Activated CD4-positive, CD25-positive, alpha-beta regulatory T cell treated with anti-CD3 and anti-CD28 coated beads, Interleukin-2, amount 50 U/mL, for 72 hours (primary cell): Measurements from ENCODE around the gene RSPO4.
"Not testable (repeated sequence)": the region's sequence is repeated elsewhere in the genome, so short reads cannot be mapped to it uniquely, and the experiment has no call there.

Experiments used
- DNase-seq: peaks from one replicate; pipeline ENCODE4 v3.0.0; 2021

RSPO4 gene

GRCh38 chr20:1001911-1002681 lies at the start of gene RSPO4:
Gene RSPO4, minus strand, starts transcription at chr20:1002311. Its CDS starts 147 bp downstream, at chr20:1002164.
- no peak for DNase-seq

- no peak for DNase-seq
Measured at GRCh38 chr20:1050440-1050839, 48.3 kb upstream of the RSPO4 start.

DNA sequence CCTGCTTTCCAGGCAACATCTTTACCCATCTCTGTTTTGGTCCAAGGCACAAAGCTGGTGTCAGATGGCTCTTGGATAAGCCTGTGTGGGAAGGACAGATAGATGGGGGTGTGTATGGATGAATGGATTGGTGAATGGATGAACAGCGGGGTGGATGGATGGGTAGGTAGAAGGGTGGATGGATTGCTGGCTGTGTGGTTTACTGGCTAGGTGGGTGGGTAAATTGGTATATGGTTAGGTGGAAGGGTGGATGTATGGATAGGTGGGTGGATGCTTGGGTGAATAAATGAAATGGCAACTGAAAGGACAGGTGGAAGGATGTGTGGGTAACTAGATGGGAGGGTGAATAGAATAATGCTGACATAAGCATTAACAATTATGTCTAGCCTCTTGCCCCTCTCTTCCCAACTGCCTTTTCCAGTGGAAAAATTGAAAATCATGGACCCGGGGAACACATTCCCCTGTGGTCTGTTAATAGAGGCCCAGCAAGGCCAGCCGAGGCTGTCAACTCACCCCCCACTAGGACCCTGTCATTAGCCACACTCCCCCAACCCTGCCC lies 43.8 kb upstream of the RSPO4 start:
- DNase-seq = no peak

- DNase-seq = no peak
Measured at GRCh38 chr20:1041845-1042390, 39.8 kb upstream of the RSPO4 start.

- no peak for DNase-seq
Measured at GRCh38 chr20:1038205-1038604, 36.1 kb upstream of the RSPO4 start.

- no peak for DNase-seq
Measured at GRCh38 chr20:1037039-1037438, 34.9 kb upstream of the RSPO4 start.

DNA sequence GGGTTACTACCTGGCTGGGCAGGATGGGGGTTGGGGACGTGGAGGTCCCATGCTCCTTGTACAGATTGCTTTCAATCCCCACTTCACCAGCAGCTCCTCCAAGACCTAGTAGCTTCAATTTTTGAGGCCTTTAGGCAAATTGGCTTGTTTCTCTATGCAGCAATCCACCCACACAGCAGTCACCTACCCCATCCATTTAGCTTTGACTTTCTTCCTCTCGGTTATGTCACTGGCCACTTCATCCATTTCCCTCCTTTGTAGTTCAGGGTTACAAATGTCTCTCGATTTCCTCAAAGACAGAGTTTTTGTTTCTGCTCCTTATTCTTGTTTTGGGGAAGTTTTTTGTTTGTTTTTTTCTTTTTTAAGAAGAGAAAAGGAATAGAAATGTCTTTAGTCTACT lies 33.4 kb upstream of the RSPO4 start:
- no peak for DNase-seq

DNA sequence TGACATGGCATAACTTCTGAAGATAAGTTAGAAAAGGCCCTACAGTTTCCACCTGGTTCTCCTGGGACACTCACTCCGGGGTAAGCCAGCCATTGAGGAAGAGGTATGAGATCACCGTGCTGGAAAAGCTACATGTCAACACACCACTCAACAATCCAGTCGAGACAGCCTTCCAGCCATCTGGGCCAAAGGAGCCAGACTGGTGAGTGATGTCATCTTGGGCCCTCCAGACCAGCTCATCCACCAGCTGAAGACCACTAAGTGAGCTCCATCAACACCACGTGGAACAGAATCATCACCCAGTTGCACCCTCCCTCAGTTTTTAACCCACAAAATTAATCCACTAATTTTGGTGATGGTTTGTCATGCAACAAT lies 32.3 kb upstream of the RSPO4 start:
- no peak for DNase-seq

DNA sequence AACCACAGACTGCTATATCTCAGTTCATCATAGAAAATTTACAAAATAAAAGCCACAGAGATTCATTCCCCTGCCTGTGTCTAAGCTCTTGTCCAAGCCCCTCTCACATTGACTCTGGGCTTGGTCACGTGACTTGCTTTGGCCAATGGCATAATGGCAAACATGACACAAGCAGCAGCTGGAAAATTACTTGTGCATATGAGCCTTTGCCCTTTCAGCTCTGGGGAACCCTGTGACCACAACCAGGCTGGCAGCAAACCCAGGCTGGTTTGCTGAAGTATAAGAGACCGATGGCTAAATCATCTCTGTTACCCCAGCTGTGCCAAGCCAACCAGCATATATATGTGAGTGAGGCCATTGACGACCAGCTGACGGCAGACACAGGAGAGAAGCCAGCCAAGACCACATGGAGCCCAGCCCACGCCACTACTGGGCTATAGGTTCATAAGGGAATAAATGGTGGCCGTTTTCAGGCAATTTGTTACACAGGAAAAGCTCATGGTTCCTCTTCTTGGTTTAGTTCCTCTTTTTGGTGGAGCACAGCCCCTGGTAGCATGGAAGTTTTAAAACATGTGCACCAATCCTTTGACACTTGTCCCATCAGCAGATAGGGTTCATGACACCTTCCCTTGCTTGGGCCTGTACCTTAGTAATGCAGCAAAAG lies 31.8 kb upstream of the RSPO4 start:
- DNase-seq = no peak

DNA sequence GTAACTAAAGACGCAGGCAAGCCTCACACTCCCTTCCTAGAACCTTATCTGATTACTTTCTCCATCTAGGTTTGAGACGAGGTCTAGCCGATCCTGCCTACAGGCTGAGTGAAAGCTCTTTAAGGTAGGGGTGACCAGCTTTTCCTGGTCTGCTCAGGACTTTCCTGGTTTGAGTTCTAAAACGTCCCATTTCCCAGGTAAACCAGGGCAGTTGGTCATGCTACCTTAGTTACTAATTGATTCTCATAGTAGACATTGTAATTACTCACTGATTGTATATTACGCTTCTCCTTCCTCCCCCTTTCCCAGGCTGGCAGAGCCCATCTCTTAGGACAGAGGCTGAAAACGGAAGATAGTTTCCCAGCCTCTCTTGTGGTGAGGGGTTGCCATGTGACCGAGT lies 27.9 kb upstream of the RSPO4 start:
- DNase-seq = no peak

- DNase-seq = not testable (repeated sequence)
Measured at GRCh38 chr20:1026214-1026613, 24.1 kb upstream of the RSPO4 start.

GRCh38 chr20:1022871-1023270 lies 20.8 kb upstream of the RSPO4 start:
- no peak for DNase-seq

DNA sequence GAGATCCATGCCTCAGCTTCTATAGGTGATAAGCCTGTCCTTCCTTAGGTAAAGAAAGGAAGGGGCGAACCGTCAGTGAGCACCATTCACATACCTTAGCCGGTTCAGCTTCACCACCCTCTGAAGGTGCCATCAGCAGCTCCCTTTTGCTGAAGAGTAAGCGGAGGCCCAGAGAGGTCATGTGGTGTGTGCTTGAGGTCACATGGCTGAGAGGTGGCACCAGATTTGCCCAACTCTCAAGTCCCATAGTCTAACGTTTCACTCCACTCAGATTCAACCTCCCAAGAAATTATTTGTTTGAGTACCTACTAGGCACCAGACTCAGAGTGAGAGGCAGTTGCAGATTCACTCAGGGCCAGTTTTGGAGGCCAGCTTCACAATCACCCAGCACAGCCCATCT lies 18.5 kb upstream of the RSPO4 start:
- no peak for DNase-seq

- no peak for DNase-seq
Measured at GRCh38 chr20:1019344-1019743, 17.2 kb upstream of the RSPO4 start.

- no peak for DNase-seq
Measured at GRCh38 chr20:1017677-1018076, 15.6 kb upstream of the RSPO4 start.

DNA sequence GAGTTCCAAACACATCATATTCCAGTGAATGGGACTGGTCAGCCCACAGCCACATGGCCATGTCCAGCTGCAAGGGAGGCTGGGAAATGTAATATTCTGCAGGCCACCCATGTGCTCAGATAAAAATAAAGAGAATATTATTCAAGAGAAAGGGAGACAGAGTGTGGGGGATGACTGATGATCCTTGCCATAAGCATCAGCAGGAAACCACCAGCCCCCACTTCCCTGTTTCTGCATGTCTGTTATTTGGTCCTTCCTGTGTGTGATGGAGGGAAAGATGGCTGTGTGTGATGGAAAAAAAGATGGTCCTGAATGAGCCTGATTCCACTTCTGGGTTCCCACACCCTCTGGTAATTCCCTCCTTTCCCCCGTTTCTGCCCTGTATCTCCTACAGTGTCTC lies 13.1 kb upstream of the RSPO4 start:
- DNase-seq = no peak

- DNase-seq = no peak
Measured at GRCh38 chr20:1014471-1014870, 12.4 kb upstream of the RSPO4 start.

GRCh38 chr20:1013566-1014340 lies 11.6 kb upstream of the RSPO4 start:
- DNase-seq = no peak

DNA sequence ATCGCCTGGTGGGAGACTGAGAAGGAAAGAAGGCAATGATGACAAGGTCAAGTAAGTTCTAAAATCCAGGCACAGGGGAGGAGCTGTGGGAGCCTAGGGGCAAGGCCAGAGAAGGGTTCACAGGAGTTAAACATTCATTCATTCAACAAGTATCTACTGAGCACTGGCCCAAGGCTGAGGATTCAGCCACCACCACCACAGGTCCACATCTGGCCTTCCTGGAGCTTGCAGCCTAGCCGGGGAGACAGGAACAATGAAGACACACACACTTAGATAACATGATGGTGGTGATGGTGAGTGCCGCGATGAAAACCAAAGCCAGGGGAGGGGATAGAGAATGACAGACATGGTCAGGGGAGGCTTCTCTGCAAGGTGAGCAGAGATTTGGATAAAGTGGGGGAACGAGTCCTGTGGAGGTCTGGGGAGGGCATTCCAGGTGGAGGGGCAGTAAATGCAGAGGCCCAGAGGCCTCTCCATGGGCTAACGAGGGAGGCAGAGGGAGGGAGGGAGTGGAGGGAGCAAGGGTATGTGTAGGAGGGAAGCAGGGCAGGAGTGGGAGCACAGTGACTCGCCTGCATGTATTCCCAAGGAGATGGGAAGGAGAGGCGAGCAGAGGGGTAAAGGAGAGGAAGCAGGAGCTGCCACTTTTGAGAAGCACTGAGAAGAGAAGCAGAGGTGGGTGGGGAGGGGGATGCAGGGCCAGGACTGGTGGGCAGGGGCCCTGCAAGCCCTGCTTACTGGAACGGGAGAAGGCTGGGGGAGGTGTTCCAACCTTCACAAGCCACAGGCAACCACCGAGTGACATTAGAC lies 10.5 kb upstream of the RSPO4 start:
- no peak for DNase-seq

GRCh38 chr20:1010659-1011058 lies 8.5 kb upstream of the RSPO4 start:
- no peak for DNase-seq

GRCh38 chr20:1005452-1006027 lies 3.4 kb upstream of the RSPO4 start:
- DNase-seq = no peak
